ENCODE results near the gene SKAP1.

DNA sequence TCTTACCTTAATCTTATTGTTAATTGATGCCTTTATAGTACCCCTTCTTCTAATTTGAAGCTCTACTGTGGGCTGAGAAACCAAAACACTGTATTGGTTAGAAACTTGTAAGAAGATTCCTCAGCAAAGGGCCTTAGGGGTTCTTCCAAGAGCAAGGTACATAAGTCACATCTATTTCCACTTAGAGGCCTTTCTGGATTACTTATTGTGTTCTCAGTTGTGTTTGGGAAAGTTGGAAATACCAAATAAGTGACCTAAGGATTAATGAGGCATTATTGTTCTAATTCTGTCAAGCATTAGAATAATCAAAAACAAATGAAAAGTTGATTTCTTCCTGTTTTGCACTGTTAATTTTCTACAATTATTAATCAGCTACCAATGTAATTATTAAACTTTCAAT lies 85.8 kb downstream of the SKAP1 start:
- TF ChIP-seq, protein P1, sequence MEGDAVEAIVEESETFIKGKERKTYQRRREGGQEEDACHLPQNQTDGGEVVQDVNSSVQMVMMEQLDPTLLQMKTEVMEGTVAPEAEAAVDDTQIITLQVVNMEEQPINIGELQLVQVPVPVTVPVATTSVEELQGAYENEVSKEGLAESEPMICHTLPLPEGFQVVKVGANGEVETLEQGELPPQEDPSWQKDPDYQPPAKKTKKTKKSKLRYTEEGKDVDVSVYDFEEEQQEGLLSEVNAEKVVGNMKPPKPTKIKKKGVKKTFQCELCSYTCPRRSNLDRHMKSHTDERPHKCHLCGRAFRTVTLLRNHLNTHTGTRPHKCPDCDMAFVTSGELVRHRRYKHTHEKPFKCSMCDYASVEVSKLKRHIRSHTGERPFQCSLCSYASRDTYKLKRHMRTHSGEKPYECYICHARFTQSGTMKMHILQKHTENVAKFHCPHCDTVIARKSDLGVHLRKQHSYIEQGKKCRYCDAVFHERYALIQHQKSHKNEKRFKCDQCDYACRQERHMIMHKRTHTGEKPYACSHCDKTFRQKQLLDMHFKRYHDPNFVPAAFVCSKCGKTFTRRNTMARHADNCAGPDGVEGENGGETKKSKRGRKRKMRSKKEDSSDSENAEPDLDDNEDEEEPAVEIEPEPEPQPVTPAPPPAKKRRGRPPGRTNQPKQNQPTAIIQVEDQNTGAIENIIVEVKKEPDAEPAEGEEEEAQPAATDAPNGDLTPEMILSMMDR (conservative IDR thresholded peaks at IDR 0.05) = no peak
- TF ChIP-seq ZFX (IDR thresholded peaks at IDR 0.05) = no peak

Data from C4-2B (cell line).